AG09309 (cell line): Measurements from ENCODE around the gene LATS1.
"Not testable (repeated sequence)": the region's sequence is repeated elsewhere in the genome, so short reads cannot be mapped to it uniquely, and the experiment has no call there.

Experiments used
- DNase-seq: peaks from one replicate; pipeline ENCODE4 v3.0.0-alpha.2; 2010; ENCODE audit warnings: low read depth
- H3K4me3 ChIP-seq: 2 replicates; pipeline ENCODE4 v1.5.1; 2011; ENCODE audit warnings: mild to moderate bottlenecking, low read depth, low read length, moderate library complexity; ENCODE audit not compliant: control insufficient read depth
- CTCF ChIP-seq: IDR thresholded peaks from 2 replicates; pipeline ENCODE4 v1.5.1; 2011; ENCODE audit warnings: mild to moderate bottlenecking, low read depth, low read length, inconsistent platforms; ENCODE audit not compliant: insufficient read depth, control insufficient read depth; ENCODE audit errors: missing control alignments

The LATS1 gene

GRCh38 chr6:149746147-149746946 is 28.4 kb upstream of the LATS1 start, which contains the start of gene NUP43:
TSS of gene NUP43 (minus strand) at chr6:149746529. CDS start at chr6:149746495, 34 bp downstream.
- TF ChIP-seq CTCF, result peak; percentile 49
- DNase-seq, result peak; percentile 64
- peak within 1 kb of the TSS; percentile 85 for H3K4me3 ChIP-seq

GRCh38 chr6:149745252-149745651 is 27.4 kb upstream of the LATS1 start:
- peak overlapping the region; percentile 85 for H3K4me3 ChIP-seq
- DNase-seq, result not testable (repeated sequence)

- H3K4me3 ChIP-seq, result no peak overlapping the region
- TF ChIP-seq CTCF, result no peak
- DNase-seq, result no peak
These were observed 17.0 kb upstream of the LATS1 start for GRCh38 chr6:149734915-149735314.

- TF ChIP-seq CTCF, result no peak
- H3K4me3 ChIP-seq, result no peak overlapping the region
- DNase-seq, result no peak
These were observed 15.3 kb upstream of the LATS1 start for GRCh38 chr6:149733089-149733720.

GRCh38 chr6:149729824-149730223 is 11.9 kb upstream of the LATS1 start:
- DNase-seq, result no peak
- TF ChIP-seq CTCF, result no peak

GRCh38 chr6:149728499-149729234 is 10.8 kb upstream of the LATS1 start:
- TF ChIP-seq CTCF, result no peak
- no peak for DNase-seq
- H3K4me3 ChIP-seq, result no peak overlapping the region

More at GRCh38 chr6:149729824-149730223, 11.9 kb upstream of the LATS1 start:
- no peak overlapping the region for H3K4me3 ChIP-seq
